Measurements from ENCODE around the gene FBP1.

DNA sequence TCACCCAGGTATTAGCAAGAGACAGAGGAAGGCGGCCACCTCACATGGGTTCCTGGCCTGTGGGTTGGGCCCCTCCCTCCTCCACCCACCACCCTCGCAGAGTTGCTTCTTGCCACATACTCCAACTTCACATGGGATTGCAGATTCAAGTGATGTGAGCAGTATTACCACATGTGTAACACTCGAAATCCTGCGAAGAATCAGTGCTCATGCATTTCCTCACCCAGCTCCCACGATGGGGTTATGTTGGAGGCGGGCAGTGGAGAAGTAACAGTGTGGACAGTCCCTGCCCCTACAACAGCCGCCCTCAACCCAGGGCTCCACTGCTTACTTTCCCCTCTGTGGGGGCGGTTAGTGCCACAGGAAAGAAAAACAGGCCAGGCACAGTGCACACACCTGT lies 3.9 kb upstream of the FBP1 start:
- TF ChIP-seq, protein P1, sequence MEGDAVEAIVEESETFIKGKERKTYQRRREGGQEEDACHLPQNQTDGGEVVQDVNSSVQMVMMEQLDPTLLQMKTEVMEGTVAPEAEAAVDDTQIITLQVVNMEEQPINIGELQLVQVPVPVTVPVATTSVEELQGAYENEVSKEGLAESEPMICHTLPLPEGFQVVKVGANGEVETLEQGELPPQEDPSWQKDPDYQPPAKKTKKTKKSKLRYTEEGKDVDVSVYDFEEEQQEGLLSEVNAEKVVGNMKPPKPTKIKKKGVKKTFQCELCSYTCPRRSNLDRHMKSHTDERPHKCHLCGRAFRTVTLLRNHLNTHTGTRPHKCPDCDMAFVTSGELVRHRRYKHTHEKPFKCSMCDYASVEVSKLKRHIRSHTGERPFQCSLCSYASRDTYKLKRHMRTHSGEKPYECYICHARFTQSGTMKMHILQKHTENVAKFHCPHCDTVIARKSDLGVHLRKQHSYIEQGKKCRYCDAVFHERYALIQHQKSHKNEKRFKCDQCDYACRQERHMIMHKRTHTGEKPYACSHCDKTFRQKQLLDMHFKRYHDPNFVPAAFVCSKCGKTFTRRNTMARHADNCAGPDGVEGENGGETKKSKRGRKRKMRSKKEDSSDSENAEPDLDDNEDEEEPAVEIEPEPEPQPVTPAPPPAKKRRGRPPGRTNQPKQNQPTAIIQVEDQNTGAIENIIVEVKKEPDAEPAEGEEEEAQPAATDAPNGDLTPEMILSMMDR (IDR thresholded peaks at IDR 0.05): no peak
- TF ChIP-seq POLR2A (IDR thresholded peaks at IDR 0.05): no peak

Data from thyroid gland (tissue), 4 donors.